ENCODE measurements around the gene SEL1L2. TPM values are rescaled to one million over a fixed set of nuclear protein-coding genes. Genes with fewer than 3 reads are reported as not detected.

The SEL1L2 gene, protein sequence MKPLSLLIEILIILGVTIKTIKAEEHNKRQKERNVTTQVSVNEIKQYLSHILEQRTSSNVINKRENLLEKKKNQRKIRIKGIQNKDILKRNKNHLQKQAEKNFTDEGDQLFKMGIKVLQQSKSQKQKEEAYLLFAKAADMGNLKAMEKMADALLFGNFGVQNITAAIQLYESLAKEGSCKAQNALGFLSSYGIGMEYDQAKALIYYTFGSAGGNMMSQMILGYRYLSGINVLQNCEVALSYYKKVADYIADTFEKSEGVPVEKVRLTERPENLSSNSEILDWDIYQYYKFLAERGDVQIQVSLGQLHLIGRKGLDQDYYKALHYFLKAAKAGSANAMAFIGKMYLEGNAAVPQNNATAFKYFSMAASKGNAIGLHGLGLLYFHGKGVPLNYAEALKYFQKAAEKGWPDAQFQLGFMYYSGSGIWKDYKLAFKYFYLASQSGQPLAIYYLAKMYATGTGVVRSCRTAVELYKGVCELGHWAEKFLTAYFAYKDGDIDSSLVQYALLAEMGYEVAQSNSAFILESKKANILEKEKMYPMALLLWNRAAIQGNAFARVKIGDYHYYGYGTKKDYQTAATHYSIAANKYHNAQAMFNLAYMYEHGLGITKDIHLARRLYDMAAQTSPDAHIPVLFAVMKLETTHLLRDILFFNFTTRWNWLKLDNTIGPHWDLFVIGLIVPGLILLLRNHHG
- total RNA-seq (1 to 10 TPM in 1 of 4 donors, not detected in 3; 3.3 TPM), polyA plus RNA-seq (under 1 TPM in 1 of 3 donors, not detected in 2; 0.16 TPM)

DNA sequence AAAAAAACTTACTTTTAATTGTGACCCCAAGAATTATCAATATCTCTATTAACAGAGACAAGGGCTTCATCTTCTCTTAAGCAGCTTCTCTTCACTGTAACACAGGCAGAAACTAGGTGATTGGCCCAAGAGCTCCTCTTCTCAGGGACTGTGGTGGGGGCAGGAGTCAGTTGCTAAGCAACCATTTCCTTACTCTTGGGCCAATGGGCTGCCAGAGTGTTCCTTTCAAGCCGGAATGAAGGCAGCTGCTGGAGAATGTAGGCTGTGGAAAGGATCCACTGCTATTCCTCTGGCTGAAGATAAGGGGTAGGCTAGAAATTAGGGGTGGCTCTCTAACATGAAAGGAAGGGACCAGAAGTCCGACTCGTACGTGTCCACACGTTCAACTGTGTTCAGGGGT, at the start of gene SEL1L2:
TSS of gene SEL1L2 (minus strand) at position 150 of the 400 bp plus-strand sequence. CDS start at position 70, 80 bp downstream.
- Histone ChIP-seq H3K27ac (no peak within 1 kb of the TSS), H3K4me3 (no peak within 1 kb of the TSS), H3K4me1 (peaks cover 0 to 4% (median 0%) of the 10 kb centered on the region in 4 donors), H3K27me3 (no peaks in the 10 kb centered on the region), H3K9me3 (peaks cover 0 to 9% (median 2%) of the 10 kb centered on the region in 4 donors), H3K36me3 (no peaks in the 10 kb centered on the region)
- no peak for DNase-seq
- intact Hi-C loops (cut with DNase I): no loop called here
- TF ChIP-seq POLR2A (IDR thresholded peaks at IDR 0.05) (no peak), POLR2AphosphoS5 (IDR thresholded peaks at IDR 0.05) (no peak), EP300 (IDR thresholded peaks at IDR 0.05) (no peak)
- TF ChIP-seq, protein P1, sequence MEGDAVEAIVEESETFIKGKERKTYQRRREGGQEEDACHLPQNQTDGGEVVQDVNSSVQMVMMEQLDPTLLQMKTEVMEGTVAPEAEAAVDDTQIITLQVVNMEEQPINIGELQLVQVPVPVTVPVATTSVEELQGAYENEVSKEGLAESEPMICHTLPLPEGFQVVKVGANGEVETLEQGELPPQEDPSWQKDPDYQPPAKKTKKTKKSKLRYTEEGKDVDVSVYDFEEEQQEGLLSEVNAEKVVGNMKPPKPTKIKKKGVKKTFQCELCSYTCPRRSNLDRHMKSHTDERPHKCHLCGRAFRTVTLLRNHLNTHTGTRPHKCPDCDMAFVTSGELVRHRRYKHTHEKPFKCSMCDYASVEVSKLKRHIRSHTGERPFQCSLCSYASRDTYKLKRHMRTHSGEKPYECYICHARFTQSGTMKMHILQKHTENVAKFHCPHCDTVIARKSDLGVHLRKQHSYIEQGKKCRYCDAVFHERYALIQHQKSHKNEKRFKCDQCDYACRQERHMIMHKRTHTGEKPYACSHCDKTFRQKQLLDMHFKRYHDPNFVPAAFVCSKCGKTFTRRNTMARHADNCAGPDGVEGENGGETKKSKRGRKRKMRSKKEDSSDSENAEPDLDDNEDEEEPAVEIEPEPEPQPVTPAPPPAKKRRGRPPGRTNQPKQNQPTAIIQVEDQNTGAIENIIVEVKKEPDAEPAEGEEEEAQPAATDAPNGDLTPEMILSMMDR (IDR thresholded peaks at IDR 0.05): no peak
- WGBS, 2 donors: 45 to 65% methylated on average over 5 of the region's 5 CpGs

DNA sequence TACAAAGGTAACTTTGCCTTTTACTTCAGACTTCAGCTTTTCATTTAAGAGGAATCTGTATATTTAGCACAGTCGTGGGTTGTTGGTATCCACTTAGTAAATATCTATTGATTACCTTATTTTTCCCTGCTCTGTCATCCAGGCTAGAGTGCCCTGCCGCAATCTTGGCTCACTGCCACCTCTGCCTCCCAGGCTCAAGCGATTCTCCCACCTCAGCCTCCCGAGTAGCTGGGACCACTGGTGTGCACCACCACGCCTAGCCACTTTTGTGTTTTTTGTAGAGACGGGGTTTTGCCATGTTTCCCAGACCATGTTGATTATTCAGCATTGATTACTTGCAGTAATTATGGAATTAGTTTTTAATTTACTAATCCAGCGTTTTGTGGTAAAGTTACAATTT, 46.2 kb upstream of the SEL1L2 start:
- Histone ChIP-seq H3K27me3 (no peaks in the 10 kb centered on the region), H3K36me3 (no peaks in the 10 kb centered on the region), H3K9me3 (no peaks in the 10 kb centered on the region), H3K4me1 (peaks cover 0 to 6% (median 0%) of the 10 kb centered on the region in 4 donors), H3K4me3 (no peak overlapping the region), H3K27ac (no peak overlapping the region)
- intact Hi-C loops (cut with DNase I): no loop called here
- TF ChIP-seq, protein P1 (IDR thresholded peaks at IDR 0.05): no peak
- TF ChIP-seq EP300 (IDR thresholded peaks at IDR 0.05): no peak
- no peak for TF ChIP-seq POLR2A (IDR thresholded peaks at IDR 0.05)
- 92 to 93% methylated on average over 7 of the region's 7 CpGs for WGBS, 2 donors
- DNase-seq: no peak

DNA sequence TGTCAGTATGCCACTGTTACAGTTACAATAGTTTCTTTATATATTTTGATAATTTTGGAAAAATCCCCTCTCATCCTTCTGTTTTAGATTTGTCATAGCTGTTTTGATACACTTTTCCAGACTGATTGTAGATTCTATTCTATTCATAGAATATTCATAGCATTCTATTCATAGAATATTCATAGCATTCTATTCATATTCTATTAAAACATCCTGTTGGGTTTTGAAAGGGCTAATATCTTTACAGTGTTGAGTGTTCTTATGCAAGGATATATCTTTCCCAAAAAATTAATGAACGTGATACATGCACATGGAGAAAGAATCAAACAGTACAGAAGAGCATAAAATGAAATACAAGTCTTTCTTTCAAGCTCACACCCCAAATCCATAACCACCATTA, 42.9 kb upstream of the SEL1L2 start:
- 78 to 83% methylated on average over 1 of the region's 1 CpG for WGBS, 2 donors
- Histone ChIP-seq H3K27ac (no peak overlapping the region), H3K27me3 (no peaks in the 10 kb centered on the region), H3K4me1 (peaks cover 0 to 6% (median 0%) of the 10 kb centered on the region in 4 donors), H3K36me3 (no peaks in the 10 kb centered on the region), H3K4me3 (no peak overlapping the region), H3K9me3 (no peaks in the 10 kb centered on the region)
- intact Hi-C loops (cut with DNase I): no loop called here
- TF ChIP-seq EP300 (IDR thresholded peaks at IDR 0.05) (no peak), POLR2AphosphoS5 (IDR thresholded peaks at IDR 0.05) (no peak), POLR2A (IDR thresholded peaks at IDR 0.05) (no peak)
- TF ChIP-seq, protein P1 (IDR thresholded peaks at IDR 0.05): no peak
- DNase-seq: no peak

DNA sequence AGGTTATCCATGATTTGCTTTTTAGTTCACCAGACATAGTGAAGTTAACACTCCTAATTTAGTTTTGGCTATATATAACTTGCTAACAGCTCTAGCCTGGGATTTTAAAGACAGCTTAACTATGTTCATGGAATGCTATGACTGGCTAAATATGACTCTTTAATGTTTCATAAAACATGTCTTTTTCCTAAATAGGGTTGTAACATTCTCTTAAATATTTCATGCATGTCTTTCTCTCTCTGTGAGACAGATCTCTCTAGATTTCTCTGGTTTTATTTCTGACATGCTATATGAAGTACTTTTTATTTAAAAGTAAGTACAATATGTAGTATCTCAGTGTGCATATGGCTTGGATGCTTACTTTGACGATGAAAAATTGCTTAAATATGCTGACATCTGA, 40.6 kb upstream of the SEL1L2 start:
- intact Hi-C loops (cut with DNase I): no loop called here
- H3K27ac ChIP-seq: no peak overlapping the region
- TF ChIP-seq POLR2AphosphoS5 (IDR thresholded peaks at IDR 0.05): no peak
- TF ChIP-seq EP300 (IDR thresholded peaks at IDR 0.05): no peak
- H3K27me3 ChIP-seq: no peaks in the 10 kb centered on the region
- H3K4me3 ChIP-seq: no peak overlapping the region
- 91 to 93% methylated on average over 1 of the region's 1 CpG for WGBS, 2 donors
- H3K9me3 ChIP-seq: no peaks in the 10 kb centered on the region
- peaks cover 0 to 6% (median 0%) of the 10 kb centered on the region in 4 donors for H3K4me1 ChIP-seq
- no peak for DNase-seq
- H3K36me3 ChIP-seq: no peaks in the 10 kb centered on the region

DNA sequence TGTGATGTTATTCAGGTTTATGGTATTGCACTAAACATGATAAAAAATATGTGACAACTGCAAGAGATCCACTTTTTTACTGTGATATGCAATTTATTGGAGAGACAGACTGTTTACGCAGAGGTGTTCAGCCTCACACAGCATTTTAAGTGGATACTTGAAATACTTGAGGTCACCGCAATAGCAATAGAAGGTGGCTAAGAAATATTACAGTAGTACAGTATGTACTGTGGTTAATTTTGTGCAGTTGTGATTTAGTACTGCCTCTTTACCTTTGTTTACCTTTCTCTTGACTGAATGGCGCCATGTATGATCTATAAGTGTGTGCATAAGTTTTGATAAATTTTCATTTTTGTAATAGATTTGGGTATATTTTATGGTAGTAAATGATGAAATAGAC, 22.3 kb upstream of the SEL1L2 start:
- 97 to 98% methylated on average over 3 of the region's 3 CpGs for whole genome bisulfite sequencing, 2 donors
- no peaks in the 10 kb centered on the region for H3K9me3 ChIP-seq

More for the DNA sequence above, 22.3 kb upstream of the SEL1L2 start:
- Histone ChIP-seq H3K4me1 (no peaks in the 10 kb centered on the region), H3K27me3 (no peaks in the 10 kb centered on the region), H3K4me3 (no peak overlapping the region), H3K36me3 (no peaks in the 10 kb centered on the region), H3K27ac (no peak overlapping the region)
- DNase-seq: no peak
- no peak for TF ChIP-seq EP300 (IDR thresholded peaks at IDR 0.05)
- no peak for TF ChIP-seq POLR2AphosphoS5 (IDR thresholded peaks at IDR 0.05)
- intact Hi-C loops (cut with DNase I): no loop called here

Measured in sigmoid colon (tissue), 7 donors.